Cardiac muscle cell (in vitro differentiated cells and primary cell): ENCODE measurements around the gene FSIP1. TPM values are rescaled to one million over a fixed set of nuclear protein-coding genes. Genes with fewer than 3 reads are reported as not detected.

ENCODE experiments used
- DNase-seq, 2 donors: peaks; one replicate each; pipeline versions ENCODE4 v3.0.0 to v3.0.0-alpha.2; 2010 to 2017; ENCODE audit warnings: low read depth in 1 of 2, low spot score in 1 of 2
- H3K27ac ChIP-seq: fragments of 200-600 bp; sonication (generic); 2 replicates; pipeline ENCODE4 v1.5.1; 2016
- H3K27me3 ChIP-seq: fragments of 200-600 bp; sonication (generic); 2 replicates; pipeline ENCODE4 v1.6.0; 2016; ENCODE audit warnings: control low read depth
- H3K36me3 ChIP-seq: fragments of 200-600 bp; sonication (generic); 2 replicates; pipeline ENCODE4 v1.5.1; 2016; ENCODE audit warnings: control low read depth
- H3K4me1 ChIP-seq: fragments of 200-600 bp; sonication (generic); 2 replicates; pipeline ENCODE4 v1.8.1; 2017; ENCODE audit warnings: low read depth, mild to moderate bottlenecking, mixed run types
- H3K4me3 ChIP-seq: fragments of 200-600 bp; sonication (generic); 2 replicates; pipeline ENCODE4 v1.5.1; 2016; ENCODE audit warnings: mild to moderate bottlenecking
- H3K9me3 ChIP-seq: fragments of 200-600 bp; sonication (generic); 2 replicates; pipeline ENCODE4 v1.5.1; 2017; ENCODE audit warnings: low read depth, mild to moderate bottlenecking, control low read depth
- polyA plus RNA-seq: library from polyadenylated mRNA; unstranded; fragments of >200 nt; fragmentation: Nextera tagmentation; extraction: Ambion mirVana; gene quantifications from 2 replicates; pipeline ENCODE4 v1.2.1, GENCODE V29; 2016
- total RNA-seq: library from RNA; depleted of rRNA; stranded (reverse); fragments of >200 nt; gene quantifications from 2 replicates; pipeline ENCODE4 v1.2.3, GENCODE V29; 2016
- TF ChIP-seq, protein P1 (sequence below): IDR thresholded peaks from 2 replicates; pipeline ENCODE4 v1.5.1; 2012; ENCODE audit warnings: low read depth, mild to moderate bottlenecking, low read length

FSIP1 gene
- total and polyA plus RNA-seq, 2 experiments from 2014 or later: 0.15 to 0.33 TPM

DNA sequence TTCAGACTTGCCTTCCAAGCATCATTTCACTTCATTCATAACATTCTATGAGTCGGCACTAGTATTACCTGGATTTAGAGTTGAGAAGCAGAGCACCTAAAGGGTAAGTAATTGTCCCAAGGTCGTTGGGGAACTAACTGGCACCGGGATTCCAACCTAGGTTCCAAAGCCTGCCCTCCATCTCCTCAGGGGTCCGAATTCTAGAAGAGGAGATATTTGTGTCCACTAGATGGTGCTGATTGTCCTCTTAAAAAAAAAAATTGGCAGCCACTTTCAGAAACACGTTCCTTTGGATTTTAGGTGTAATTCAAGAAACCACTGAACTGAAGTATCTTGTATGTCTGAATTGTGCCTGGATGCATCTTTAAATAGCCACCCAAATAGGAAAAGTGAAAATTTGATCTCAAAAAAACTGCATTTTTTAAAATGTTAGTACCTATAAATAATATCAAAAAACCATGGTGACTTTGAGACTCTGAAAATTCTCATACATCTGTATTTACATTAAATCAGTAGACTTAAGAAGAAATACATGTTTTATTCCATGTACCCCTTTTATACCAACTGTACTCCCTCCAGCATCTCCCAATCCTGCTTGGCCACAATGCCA, 3.9 kb upstream of the FSIP1 start:
- H3K4me3 ChIP-seq: no peak overlapping the region

DNA sequence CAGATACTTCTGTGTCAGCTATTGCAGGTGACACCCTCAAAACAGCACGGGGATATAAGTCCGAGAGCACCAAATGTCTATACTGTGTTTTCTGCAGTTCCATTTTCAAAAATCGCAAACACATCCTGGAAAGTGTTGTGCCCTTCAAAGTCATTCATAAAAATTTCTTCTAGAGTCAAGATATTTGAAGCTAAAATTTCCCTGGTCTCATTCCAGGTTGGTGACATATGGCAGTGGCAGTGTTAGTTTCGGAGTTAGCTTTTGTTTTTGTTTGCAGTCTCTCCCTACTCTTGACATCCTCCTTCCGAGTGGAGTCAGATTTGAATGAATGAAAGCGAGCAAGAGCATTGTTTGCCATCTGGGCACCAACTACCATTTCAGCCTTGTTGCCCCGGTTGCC, 3.2 kb upstream of the FSIP1 start:
- H3K4me3 ChIP-seq: no peak overlapping the region
- no peaks in the 10 kb centered on the region for H3K36me3 ChIP-seq
- DNase-seq: no peak
- peaks cover 8% of the 10 kb centered on the region for H3K4me1 ChIP-seq
- no peaks in the 10 kb centered on the region for H3K27me3 ChIP-seq
- H3K9me3 ChIP-seq: no peaks in the 10 kb centered on the region
- no peak overlapping the region for H3K27ac ChIP-seq
- TF ChIP-seq, protein P1, sequence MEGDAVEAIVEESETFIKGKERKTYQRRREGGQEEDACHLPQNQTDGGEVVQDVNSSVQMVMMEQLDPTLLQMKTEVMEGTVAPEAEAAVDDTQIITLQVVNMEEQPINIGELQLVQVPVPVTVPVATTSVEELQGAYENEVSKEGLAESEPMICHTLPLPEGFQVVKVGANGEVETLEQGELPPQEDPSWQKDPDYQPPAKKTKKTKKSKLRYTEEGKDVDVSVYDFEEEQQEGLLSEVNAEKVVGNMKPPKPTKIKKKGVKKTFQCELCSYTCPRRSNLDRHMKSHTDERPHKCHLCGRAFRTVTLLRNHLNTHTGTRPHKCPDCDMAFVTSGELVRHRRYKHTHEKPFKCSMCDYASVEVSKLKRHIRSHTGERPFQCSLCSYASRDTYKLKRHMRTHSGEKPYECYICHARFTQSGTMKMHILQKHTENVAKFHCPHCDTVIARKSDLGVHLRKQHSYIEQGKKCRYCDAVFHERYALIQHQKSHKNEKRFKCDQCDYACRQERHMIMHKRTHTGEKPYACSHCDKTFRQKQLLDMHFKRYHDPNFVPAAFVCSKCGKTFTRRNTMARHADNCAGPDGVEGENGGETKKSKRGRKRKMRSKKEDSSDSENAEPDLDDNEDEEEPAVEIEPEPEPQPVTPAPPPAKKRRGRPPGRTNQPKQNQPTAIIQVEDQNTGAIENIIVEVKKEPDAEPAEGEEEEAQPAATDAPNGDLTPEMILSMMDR: no peak

More for the DNA sequence above, 3.9 kb upstream of the FSIP1 start:
- no peak overlapping the region for H3K27ac ChIP-seq
- H3K36me3 ChIP-seq: no peaks in the 10 kb centered on the region
- peaks cover 8% of the 10 kb centered on the region for H3K4me1 ChIP-seq
- H3K27me3 ChIP-seq: no peaks in the 10 kb centered on the region
- peak; percentile 61 to 79 for DNase-seq
- TF ChIP-seq, protein P1: peak; percentile 55
- H3K9me3 ChIP-seq: no peaks in the 10 kb centered on the region

GRCh38 chr15:39785139-39785538, 2.5 kb upstream of the FSIP1 start:
- no peaks in the 10 kb centered on the region for H3K27me3 ChIP-seq
- no peaks in the 10 kb centered on the region for H3K36me3 ChIP-seq
- no peaks in the 10 kb centered on the region for H3K9me3 ChIP-seq
- peaks cover 8% of the 10 kb centered on the region for H3K4me1 ChIP-seq
- no peak overlapping the region for H3K4me3 ChIP-seq
- no peak for DNase-seq
- no peak overlapping the region for H3K27ac ChIP-seq
- TF ChIP-seq, protein P1: no peak

GRCh38 chr15:39784638-39785037, 2.0 kb upstream of the FSIP1 start:
- DNase-seq: no peak
- H3K4me3 ChIP-seq: no peak overlapping the region
- no peak overlapping the region for H3K27ac ChIP-seq
- TF ChIP-seq, protein P1: no peak
- H3K27me3 ChIP-seq: no peaks in the 10 kb centered on the region
- H3K4me1 ChIP-seq: peaks cover 8% of the 10 kb centered on the region
- no peaks in the 10 kb centered on the region for H3K9me3 ChIP-seq
- no peaks in the 10 kb centered on the region for H3K36me3 ChIP-seq

DNA sequence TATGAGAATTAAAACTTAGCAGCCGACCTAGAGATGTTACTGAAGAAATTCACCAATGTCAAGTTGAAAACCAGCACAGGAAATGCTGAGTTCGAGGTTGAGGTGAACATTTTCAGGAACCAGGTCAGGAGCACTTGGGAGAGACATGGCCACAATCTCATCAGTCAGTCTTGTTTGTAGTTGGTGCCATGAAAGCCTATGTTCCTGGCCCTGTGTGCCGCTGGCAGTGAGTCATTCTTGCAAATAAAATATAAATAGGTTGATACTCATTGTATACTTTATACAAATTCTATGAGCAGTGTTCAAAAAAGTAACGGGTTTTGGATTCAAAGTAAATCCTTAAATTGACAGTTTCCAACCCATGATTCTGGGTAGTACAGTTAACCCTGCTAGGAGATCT, 1.5 kb upstream of the FSIP1 start:
- Histone ChIP-seq H3K4me1 (peaks cover 8% of the 10 kb centered on the region), H3K4me3 (no peak overlapping the region), H3K27me3 (no peaks in the 10 kb centered on the region), H3K36me3 (no peaks in the 10 kb centered on the region), H3K27ac (no peak overlapping the region), H3K9me3 (no peaks in the 10 kb centered on the region)
- TF ChIP-seq, protein P1: no peak
- peak in 1 of 2 donors; percentile 21 for DNase-seq
